ENCODE measurements around the gene MCF2L2. TPM values are rescaled to one million over a fixed set of nuclear protein-coding genes. Genes with fewer than 3 reads are reported as not detected.

MCF2L2 gene
- total RNA-seq, 1 donor from 2014 or later = 2.0 TPM

- Histone ChIP-seq H3K9me3 (no peaks in the 10 kb centered on the region), H3K27ac (no peak overlapping the region), H3K4me3 (no peak overlapping the region), H3K4me1 (no peaks in the 10 kb centered on the region), H3K36me3 (no peaks in the 10 kb centered on the region), H3K27me3 (no peaks in the 10 kb centered on the region)
- intact Hi-C loops (cut with DNase I) = no loop called here
- DNase-seq (ENCODE audit: extremely low spot score in 2 of 2) = no peak
- TF ChIP-seq POLR2A (IDR thresholded peaks at IDR 0.05) (no peak), CTCF (IDR thresholded peaks at IDR 0.05) (no peak), POLR2AphosphoS5 (IDR thresholded peaks at IDR 0.05; ENCODE audit: insufficient read depth in 1 of 2, low read depth in 1 of 2) (no peak)
Measured at GRCh38 chr3:183318877-183319276, 109.5 kb downstream of the MCF2L2 start.

- H3K27ac ChIP-seq = no peak overlapping the region
- no peaks in the 10 kb centered on the region for H3K36me3 ChIP-seq
Measured at GRCh38 chr3:183317886-183318865, 110.2 kb downstream of the MCF2L2 start.

GRCh38 chr3:183317271-183317670 lies 111.1 kb downstream of the MCF2L2 start:
- Histone ChIP-seq H3K27ac (no peak overlapping the region), H3K36me3 (no peaks in the 10 kb centered on the region), H3K4me3 (no peak overlapping the region), H3K9me3 (no peaks in the 10 kb centered on the region), H3K4me1 (no peaks in the 10 kb centered on the region), H3K27me3 (no peaks in the 10 kb centered on the region)
- TF ChIP-seq POLR2A (IDR thresholded peaks at IDR 0.05) (no peak), CTCF (IDR thresholded peaks at IDR 0.05) (no peak), POLR2AphosphoS5 (IDR thresholded peaks at IDR 0.05; ENCODE audit: insufficient read depth in 1 of 2, low read depth in 1 of 2) (no peak)
- DNase-seq (ENCODE audit: extremely low spot score in 2 of 2) = no peak
- intact Hi-C loops (cut with DNase I) = no loop called here

More at GRCh38 chr3:183317886-183318865, 110.2 kb downstream of the MCF2L2 start:
- Histone ChIP-seq H3K27me3 (no peaks in the 10 kb centered on the region), H3K4me3 (no peak overlapping the region), H3K4me1 (no peaks in the 10 kb centered on the region), H3K9me3 (no peaks in the 10 kb centered on the region)
- intact Hi-C loops (cut with DNase I) = no loop called here
- TF ChIP-seq CTCF (IDR thresholded peaks at IDR 0.05) (no peak), POLR2AphosphoS5 (IDR thresholded peaks at IDR 0.05; ENCODE audit: insufficient read depth in 1 of 2, low read depth in 1 of 2) (no peak), POLR2A (IDR thresholded peaks at IDR 0.05) (no peak)
- DNase-seq (ENCODE audit: extremely low spot score in 2 of 2) = peak in 1 of 2 donors; percentile 56

- intact Hi-C loops (cut with DNase I) = no loop called here
- no peaks in the 10 kb centered on the region for H3K36me3 ChIP-seq
- H3K27me3 ChIP-seq = no peaks in the 10 kb centered on the region
- no peak overlapping the region for H3K4me3 ChIP-seq
- no peak for DNase-seq (ENCODE audit: extremely low spot score in 2 of 2)
- TF ChIP-seq POLR2A (IDR thresholded peaks at IDR 0.05) (no peak), POLR2AphosphoS5 (IDR thresholded peaks at IDR 0.05; ENCODE audit: insufficient read depth in 1 of 2, low read depth in 1 of 2) (no peak)
- H3K4me1 ChIP-seq = no peaks in the 10 kb centered on the region
- no peaks in the 10 kb centered on the region for H3K9me3 ChIP-seq
- H3K27ac ChIP-seq = no peak overlapping the region
Measured at GRCh38 chr3:183315739-183316138, 112.7 kb downstream of the MCF2L2 start.

- Histone ChIP-seq H3K27ac (no peak overlapping the region), H3K27me3 (no peaks in the 10 kb centered on the region), H3K36me3 (no peaks in the 10 kb centered on the region), H3K4me1 (no peaks in the 10 kb centered on the region), H3K4me3 (no peak overlapping the region), H3K9me3 (no peaks in the 10 kb centered on the region)
- intact Hi-C loops (cut with DNase I) = no loop called here
- no peak for TF ChIP-seq POLR2A (IDR thresholded peaks at IDR 0.05)
- no peak for TF ChIP-seq POLR2AphosphoS5 (IDR thresholded peaks at IDR 0.05; ENCODE audit: insufficient read depth in 1 of 2, low read depth in 1 of 2)
- no peak for TF ChIP-seq CTCF (IDR thresholded peaks at IDR 0.05)
- no peak for DNase-seq (ENCODE audit: extremely low spot score in 2 of 2)
Measured at GRCh38 chr3:183313764-183314163, 114.7 kb downstream of the MCF2L2 start.

Measured in vagina (tissue), 2 donors.